Gastrocnemius medialis (tissue), 4 donors: ENCODE measurements around the gene THOC6.

Experiments used
- CTCF ChIP-seq, 5 experiments: fragments of 450-650 bp in 3 of 5; fragments of 200-600 bp in 2 of 5; sonication (generic) in 2 of 5; IDR thresholded peaks in 4 of 5; conservative IDR thresholded peaks in 1 of 5; 1 replicate in 4 of 5; 2 replicates in 1 of 5; pipeline ENCODE4 v1.5.1; 2016 to 2019; ENCODE audit warnings: antibody characterized with exemption in 5 of 5, mild to moderate bottlenecking in 3 of 5, moderate library complexity in 3 of 5
- POLR2A ChIP-seq, 2 donors: fragments of 450-650 bp; IDR thresholded peaks; one replicate each; pipeline ENCODE4 v1.6.1; 2017; ENCODE audit warnings: antibody characterized with exemption in 2 of 2, mild to moderate bottlenecking in 2 of 2, moderate library complexity in 2 of 2

GRCh38 chr16:3023669-3024478 is at the start of gene THOC6, which contains the start of gene HCFC1R1:
- TF ChIP-seq POLR2A (IDR thresholded peaks at IDR 0.05) (peak; percentile 81 to 83), CTCF (IDR thresholded peaks at IDR 0.05 in 4 of 5, conservative IDR thresholded peaks at IDR 0.05 in 1 of 5) (no peak)
